CD4-positive, alpha-beta T cell treated with Interferon gamma for 1 hour (primary cell): ENCODE data around the gene RAD21L1.

Experiments
- DNase-seq: peaks from one replicate; pipeline ENCODE4 v3.0.0-alpha.2; 2020

RAD21L1 gene

DNA sequence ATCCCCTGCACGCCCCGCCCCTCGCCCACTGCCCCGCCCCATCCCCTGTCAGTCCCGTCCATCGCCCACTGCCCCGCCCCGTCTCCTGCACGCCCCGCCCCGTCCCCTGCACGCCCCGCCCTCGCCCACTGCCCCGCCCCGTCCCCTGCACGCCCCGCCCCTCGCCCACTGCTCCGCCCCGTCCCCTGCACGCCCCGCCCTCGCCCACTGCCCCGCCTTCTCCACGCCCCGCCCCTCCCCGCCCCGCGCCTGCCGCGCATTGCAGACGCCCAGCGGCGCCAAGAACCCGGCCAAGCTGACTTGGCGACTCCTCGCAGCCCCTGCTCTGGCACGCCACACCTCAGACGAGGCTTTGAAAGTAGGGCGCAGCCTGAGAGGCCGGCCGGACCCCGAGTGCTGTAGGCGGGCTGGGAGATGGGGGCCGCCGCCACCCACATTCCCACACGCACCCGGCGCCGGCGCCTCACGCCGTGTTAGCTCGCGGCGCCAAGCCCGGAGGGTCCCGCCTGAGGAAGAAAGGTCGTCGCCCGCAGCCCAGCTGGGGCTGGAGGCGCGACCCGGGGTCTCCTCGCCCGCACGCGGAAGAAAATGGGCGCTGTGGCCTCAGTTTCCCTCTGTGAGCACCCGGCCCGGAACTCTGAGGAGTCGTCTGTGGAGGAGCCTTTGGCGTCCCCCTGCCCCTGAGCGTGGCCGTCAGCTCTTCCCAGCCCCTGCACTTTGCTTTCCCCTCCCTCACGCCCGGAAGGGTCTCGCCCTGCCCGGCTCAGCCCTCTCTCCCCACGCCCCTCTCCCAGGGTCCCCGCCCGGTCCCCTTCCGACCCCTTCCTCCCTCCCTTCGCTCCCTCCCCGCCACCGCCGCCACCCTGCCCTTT is at the start of gene RAD21L1:
Gene RAD21L1, plus strand, starts transcription at position 262 of the 872 bp plus-strand sequence. CDS start 2,410 bp downstream, outside the sequence.
- DNase-seq, result peak; percentile 70

DNA sequence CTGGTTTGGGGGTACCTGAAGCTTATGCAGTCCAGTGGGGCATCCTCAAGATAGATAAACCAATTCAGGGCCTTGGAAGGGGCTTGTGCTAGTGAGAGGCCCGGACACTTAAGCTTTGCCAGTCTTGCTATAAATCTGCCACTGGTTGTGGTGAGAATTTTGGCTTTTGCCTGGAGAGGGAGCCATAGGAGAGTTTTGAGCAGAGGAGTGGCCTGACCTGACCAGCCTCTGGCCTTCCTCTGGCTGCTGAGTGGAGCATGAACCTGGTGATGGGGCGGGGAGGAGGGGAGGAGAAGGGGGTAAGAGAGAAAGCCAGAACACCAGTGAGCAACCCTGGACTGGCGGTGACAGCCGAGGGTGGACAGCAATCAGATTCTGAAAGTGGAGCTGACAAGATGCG is 48.2 kb upstream of the RAD21L1 start:
- no peak for DNase-seq

DNA sequence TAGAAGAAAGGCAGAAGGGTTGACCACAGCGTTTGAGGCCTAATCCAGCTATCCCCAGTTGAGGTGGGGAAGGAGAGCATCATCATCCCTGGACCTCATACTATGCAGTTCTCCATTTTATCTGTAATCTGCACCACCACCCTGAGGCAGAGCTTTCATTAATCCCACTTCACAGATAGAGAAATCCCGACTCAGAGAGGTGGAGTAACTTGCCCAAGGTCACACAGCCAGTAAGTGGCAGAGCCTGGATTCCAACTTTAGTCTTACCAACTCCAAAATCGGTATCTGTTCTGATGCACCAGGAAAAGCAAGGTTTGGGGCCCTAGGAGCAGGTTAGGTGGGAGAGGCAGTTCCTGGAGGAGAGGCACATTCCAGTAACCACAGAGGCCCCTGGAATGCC is 47.7 kb upstream of the RAD21L1 start:
- DNase-seq, result no peak

DNA sequence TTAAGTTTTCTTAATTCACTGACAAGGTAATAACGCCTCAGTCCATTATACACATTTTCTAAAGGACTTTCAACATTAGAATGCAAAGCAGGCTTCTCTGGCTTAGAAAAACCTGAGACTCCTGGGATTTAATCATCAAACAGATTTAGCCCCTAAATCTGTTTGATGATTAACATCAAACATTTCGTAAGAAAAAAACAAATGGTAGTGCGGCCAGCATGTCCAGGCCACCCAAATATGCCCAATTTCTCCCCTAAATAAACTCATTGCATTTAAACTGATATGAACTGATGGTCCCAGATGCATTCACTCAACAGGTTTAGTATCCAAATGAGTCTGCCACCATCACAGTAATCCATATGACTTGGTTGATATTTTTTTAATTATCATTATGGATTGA is 47.2 kb upstream of the RAD21L1 start:
- DNase-seq, result no peak

DNA sequence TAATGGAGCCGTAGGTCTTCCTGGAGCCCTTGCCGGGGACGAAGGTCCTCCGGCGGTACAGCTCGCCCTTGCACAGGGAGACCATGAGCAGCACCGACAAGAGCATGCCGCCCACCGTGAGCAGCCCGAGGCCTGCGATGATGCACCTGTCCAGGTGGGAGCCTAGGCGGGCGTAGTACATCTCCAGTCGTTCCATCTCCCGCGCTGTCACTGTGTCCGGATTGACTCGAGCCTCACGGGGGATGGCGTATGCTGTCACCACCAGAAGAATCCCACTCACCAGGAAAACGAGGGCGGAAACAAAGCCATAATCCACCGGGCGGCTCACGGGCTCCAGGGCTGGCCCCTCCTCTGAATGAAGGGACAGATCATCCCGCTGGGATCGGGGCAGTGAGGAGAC is 44.9 kb upstream of the RAD21L1 start:
- DNase-seq, result no peak

DNA sequence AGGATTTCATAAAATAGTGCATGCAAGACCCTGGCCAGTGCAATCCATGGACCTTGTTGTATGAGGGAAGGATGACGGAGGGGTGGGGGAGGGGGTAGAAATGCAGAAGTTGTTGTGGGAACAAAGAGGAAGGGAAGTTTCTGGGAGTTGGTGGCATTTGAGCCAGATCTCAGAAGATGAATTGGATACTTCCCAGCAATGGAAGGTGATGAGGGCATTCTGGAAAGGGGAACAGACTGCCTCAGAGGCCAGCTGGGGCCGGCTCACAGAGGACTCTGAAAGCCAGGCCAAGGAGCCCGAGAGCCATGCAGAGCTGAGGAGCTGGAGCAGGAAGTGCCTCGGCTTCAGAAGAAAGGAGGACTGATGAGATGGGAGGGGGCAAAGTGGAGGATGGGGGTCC is 43.7 kb upstream of the RAD21L1 start:
- DNase-seq, result no peak

DNA sequence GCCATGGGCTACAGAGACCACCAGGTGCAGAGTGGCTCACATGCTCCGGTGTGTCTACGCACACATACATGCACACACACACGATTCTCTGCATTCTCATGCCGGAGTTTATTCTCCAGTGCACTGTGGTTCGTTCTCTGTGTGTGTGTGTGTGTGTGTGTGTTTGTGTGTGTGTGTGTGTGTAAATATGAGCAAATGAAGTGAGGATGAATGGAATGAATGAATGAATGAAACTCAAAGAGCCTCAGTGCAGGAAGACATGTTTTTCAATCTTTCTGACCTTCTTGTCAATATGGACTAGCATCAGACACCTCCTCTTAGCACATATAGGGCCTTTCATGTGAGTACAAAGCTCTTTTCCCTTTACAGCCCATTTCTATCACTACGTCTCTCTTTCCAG is 42.7 kb upstream of the RAD21L1 start:
- no peak for DNase-seq

DNA sequence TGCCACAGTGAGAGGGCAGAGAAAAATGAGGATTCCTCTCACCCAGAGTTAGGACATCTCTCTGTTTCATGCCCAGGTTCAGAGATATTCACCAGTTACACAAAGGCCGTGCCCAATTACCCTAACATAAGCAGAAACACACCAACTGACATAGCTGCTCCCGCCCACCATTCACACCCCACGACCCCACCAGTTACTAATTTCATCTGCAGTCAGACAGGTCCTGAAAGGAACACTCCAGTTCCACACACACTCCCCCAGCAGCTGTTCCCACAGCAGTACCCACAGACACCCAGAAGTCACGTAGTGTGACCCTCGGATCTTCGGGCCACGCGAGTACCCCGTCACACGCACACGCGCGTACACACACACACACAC is 41.6 kb upstream of the RAD21L1 start:
- no peak for DNase-seq

DNA sequence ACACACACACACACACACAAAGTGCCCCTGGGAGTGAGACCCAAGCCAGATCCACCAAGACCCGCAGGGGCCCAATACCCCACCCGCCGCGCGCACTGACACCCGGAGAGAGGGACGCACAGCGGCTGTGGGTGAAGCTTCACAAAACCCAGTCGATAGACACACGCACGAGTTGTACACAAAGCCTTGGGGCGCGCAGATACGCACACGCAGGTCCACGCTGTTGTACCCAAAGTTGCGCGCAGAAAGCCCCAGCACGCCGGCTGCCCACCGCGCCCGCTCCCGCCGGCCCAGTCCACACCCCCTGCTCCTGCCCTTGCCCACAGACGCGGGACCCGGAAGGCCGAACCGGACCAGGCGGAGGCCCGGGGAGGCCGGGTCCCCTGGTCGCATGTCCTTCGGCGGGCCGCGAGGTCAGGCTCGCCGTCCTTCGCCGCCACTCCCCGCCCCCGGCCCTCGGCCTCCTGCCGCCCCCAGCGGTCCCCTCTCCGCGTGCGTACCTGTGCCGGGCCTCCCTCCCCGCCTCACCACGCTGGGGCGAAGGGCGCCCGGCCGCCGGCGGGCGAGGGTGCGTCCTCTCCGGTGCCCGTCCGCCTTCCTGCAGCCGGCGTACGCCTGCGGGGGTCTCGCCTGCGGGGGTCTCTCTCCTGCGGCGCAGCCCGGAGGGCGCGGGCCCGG is 41.1 kb upstream of the RAD21L1 start, which contains the start of gene TMEM74B:
Gene TMEM74B, minus strand, starts transcription at position 344 of the 678 bp plus-strand sequence. CDS start 1,180 bp downstream, outside the sequence.
- DNase-seq, result no peak

DNA sequence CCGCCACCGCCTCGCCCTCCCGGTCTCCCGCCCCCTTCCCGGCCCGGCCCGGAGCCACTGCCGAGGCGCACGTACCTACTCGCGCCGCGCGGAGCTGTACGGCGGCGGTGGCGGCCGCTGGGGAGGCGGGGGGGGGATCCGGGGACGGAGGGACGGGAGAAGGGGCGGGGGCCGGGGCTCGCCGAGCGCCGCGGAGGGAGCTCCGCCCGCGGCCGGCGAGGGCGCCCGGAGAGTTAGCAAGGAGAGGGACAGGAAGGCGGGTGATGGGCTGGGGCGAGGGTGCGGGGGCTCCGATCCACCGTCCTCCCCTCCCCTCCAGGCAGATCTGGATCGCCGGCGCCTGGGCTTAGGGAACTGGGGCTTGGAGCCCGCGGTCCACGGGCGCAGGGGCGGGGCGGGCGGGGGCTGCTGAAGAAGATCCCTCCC is 40.5 kb upstream of the RAD21L1 start:
- DNase-seq, result no peak

DNA sequence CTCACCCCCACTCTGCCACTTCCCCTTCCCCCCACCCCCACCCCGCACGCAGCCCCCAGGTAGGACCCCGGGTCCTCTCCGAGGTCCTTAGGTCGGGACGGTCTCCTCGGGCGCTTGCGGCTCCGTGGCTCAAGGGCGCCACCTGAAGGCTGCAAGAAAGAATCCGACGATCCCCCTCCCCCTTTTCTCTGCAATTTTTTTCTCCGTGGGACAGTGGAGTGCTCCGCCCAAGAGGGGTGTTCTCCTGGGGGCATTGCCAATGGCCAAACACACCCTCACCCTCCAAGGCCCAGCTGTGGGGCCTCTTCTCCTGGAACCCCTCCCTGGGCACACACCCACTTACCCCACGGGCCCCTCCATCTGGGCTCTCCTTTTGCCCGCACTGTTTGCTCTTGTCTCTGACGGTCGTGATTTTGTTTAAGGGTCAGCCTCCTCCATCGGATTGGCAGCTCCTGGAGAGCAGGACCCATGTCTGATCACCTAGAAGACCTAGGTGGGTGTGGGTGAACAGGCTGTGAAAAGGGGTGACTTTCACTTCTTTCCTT is 40.0 kb upstream of the RAD21L1 start:
- DNase-seq, result peak; percentile 29

DNA sequence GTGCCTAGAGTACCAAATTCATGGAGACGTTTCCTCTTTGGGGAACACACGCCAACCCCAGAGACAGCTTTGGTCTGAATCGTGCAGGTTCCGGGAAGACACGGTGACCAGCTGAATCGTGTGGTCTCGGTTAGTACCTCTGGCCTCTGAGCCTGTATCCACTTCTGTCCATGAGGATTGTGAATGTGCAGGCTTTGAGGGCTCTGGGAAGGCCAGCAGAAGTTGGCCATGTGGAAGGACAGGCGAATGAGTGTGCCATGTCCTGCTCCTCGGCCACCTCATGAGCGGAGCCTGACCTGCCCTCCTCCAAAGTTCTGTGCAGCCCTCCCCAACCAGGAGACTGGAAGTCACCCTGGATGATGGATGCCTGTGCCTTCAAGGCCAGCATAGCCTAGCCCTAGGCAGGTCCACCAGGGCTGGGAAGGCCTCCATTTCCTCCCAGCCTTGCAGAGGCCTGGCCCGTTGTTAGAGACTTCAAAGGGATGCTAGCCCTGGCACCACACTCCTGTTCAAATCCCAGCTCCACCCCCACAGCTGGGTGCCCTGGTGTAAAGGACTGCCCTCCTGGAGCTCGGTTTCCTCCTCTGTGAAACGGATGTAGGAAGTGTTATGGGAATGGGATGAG is 39.4 kb upstream of the RAD21L1 start:
- DNase-seq, result no peak

DNA sequence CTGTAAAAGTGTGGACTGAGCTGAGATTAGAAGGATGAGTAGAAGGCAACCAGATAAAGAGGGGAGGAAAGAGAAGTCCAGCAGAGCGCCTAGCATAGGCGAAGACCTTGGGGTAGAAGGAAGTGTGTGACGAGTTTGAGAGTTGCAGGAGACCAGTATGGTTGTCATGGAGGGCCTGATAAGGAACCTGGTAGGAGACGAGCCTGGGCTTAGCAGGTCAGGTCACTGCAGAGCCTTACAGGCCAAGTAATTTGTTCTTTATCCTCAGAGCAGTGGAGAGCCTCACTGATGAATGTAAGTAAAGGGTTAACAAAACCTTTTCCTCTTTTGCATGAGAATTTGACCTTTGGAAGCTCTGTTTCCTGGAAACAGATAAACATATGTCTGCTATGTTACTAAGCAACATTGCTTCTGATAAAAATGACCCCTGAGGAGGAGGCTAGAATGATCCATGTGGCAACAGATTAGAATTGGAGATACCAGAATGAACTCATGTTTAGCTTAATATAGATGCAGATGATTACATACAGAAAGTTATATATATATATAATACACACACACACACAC is 38.2 kb upstream of the RAD21L1 start:
- DNase-seq, result no peak

DNA sequence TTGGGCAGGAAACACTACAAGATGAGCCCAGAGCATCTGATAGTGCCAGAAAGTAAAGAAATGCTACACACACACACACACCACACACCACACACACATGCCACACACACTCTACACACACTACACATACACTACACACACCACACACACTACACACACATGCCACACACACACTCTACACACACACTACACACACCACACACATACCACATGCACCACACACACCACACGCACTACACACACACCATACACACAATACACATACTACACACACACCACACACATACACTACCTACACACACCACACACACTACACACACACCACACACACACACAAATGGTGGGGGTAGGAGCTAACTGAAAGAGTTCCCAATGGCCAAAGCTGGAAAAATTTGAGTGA is 37.5 kb upstream of the RAD21L1 start:
- DNase-seq, result no peak

DNA sequence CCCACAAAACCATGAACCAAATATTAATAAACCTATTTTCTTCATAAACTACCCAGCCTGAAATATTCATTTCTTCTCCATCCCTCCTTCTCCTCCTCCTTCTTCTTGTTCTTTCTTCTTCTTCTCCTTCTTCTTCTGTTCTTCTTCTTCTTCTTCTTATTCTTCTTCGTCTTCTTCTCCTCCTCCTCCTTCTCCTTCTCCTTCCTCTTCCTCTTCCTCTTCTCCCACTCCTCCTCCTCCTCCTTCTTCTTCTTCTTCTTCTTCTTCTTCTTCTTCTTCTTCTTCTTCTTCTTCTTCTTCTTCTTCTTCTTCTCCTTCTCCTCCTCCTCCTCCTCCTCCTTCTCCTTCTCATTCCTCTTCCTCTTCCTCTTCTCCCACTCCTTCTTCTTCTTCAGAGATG is 36.0 kb upstream of the RAD21L1 start:
- no peak for DNase-seq

DNA sequence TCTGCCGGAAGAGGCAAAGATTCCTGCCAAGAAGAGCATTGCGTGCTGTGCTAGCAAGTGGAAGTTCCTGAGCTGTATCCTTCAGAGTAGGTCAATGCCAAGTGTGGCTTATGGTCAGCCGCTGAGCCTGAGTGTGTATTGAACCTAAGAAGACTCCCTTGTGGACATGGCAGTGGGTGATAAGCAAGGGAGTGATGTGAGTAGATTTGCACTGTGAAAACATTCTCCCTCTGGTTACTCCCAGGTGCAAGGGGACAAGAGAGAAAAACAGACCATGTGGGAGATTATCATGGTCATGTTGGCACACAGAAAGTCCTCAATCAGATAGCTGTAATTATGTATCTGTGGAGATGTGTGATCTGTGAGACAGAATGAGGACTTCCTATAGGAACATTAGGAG is 35.0 kb upstream of the RAD21L1 start:
- no peak for DNase-seq

DNA sequence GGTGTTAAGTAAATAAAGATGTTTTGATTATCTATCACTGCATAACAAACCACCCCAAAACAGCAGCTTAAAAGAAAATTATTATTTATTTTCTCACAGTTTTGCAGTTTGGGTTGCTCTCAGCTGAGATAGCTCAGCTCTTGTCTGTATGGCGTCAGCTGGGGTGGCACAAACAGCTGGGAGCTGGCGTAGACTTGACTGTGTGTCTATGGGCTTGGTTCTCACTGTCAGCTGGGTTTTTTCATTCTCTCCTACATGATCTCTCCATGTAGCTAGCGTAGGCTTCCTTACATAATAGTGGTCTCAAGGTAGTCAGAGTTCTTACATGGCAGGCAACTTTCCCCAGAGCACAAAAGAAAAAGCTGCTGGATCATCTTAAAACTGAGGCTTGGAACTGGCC is 34.5 kb upstream of the RAD21L1 start:
- no peak for DNase-seq

DNA sequence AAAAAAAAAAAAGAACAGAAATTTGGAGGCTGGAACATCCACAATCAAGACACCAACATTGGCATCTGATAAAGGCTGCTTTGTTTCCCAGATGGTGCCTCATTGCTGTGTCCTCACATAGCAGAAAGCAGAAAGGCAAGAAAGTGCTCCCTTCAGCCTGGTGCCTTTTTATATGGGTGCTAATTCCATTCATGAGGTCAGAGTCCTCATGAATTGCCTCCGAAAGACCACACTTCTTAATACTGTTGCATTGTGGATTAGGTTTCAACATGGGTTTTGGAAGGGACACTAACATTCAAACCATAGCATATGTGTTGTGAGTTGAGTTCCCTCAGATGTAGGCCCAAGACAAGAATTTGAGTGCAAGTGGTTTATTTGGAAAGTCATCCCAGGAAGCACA is 30.6 kb upstream of the RAD21L1 start:
- no peak for DNase-seq

DNA sequence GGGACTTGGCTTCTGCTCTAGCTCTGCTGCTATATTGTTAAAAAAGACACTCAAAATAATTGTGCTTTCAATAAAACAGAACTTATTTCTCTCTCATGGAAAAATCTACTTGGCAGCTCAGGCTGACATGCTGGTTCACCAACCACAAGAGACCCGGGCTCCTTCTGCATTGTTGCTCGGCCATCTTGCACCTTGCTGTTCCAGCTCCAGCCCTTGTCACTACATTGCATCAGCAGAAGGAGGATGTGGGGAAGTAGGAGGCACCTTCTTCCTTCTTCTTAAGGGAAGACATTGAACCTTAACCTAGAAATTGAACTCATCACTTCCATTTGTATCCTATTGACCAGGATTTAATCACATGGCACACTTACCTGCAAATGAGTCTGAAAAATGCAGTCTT is 29.2 kb upstream of the RAD21L1 start:
- no peak for DNase-seq

DNA sequence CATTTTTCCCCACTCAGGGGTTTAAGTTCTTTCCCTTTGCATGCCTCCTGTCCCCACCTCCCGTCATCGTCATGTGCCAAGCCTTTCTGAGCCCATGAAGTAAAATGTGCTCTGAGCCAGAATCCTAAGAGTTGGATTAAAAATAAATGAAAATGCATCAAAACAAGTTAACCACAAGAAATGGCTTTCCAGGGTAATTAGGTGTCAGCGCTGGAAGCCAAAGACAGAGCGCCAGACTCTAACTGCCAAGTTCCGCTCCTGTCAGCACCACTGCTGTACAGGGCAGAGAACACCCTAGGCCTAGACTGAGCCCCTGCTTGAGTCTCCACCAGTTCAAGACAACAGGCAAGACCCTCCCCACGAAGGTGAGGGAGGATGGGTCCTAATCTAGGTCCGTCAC is 28.0 kb upstream of the RAD21L1 start:
- no peak for DNase-seq

DNA sequence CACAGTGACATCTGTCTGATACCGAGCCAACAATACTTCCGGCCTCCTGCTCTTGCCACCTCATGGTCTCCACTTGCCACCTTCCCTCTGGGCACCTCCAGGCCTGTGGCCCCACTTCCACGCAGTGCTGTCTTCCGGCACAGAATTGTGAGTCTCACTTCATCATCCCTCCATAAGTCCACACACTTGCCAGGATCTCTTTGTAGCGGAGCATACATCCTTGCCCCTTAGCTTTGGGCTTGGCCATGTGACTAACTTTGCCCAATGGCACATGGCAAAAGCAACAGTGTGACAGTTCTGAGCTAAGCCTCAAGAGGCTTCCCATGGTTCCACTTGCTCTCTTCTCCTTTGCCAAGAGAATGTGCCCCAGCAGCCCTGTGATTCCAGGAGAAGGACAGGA is 27.1 kb upstream of the RAD21L1 start:
- no peak for DNase-seq

DNA sequence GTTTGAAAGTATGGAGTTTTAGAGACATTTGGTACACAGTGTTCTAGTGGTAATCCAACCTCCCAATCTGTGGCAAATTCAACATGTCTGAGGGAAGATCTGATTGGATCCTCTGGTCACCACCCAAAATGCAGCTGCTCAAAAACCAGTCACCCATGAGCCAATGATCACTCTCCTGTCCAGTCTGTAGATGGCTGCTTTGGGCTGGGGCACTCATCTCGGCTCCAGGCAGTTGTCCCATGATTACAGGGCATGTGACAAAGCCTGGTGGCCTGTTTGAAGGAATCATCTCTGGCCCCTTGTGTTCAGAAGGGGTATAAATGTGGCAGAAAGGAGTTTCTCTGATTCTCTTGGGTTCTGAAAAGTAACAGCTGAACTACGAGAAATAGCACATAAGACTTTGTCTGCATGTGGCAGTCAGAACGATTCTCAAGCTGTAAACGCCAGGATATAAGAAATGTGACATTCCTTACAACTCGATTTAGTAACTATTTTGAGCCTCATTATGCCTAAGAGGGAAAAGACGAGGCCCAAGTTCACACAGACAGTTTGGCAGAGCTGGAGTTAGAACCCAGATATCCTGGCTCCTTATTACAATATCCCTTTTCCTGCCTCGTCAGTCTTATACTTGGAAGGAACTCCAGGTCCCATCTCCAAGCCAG is 26.5 kb upstream of the RAD21L1 start:
- no peak for DNase-seq

DNA sequence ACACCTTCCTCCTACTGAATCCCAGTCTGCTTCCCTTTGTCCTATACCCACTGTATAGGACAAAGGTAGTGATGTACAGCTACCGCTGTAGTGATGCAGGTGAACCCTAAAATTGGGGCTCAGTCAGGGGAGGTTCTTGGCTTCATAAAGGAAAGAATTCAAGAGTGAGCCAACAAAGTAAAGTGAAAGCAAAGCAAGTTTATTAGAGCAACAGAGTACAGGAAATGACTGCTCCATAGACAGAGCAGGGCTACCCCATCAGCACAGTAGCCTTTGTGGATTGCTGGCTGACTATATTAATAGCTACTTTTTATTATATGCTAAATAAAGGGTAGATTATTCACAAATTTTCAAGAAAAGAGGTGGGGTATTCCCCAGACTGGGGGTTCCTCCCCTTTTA is 25.9 kb upstream of the RAD21L1 start:
- no peak for DNase-seq
